ENCODE measurements around the gene MYH7B. TPM values are rescaled to one million over a fixed set of nuclear protein-coding genes. Genes with fewer than 3 reads are reported as not detected.

MYH7B gene
- total RNA-seq, 2 donors from 2014 or later, result 0.46 to 1.2 TPM

DNA sequence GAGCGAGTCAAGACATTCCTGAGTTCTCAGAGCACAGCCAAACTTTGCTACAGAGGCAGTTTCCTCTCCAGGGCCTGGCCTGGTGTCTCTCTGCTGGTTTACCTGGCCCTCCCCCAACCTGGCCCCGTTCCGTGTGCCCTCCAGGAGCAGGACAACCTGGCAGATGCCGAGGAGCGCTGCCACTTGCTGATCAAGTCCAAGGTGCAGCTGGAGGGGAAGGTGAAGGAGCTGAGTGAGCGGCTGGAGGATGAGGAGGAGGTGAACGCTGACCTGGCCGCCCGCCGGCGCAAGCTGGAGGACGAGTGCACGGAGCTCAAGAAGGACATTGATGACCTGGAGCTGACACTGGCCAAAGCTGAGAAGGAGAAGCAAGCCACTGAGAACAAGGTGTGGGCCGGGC, 39.5 kb downstream of the MYH7B start:
- Mint-ChIP-seq H3K27ac (no peak overlapping the region), H3K36me3 (ENCODE audit: insufficient read depth in 2 of 2) (peaks cover 5% of the 10 kb centered on the region in 2 donors), H3K9me3 (no peaks in the 10 kb centered on the region), H3K4me1 (ENCODE audit: low read depth) (peaks cover 8% of the 10 kb centered on the region), H3K4me3 (no peak overlapping the region), H3K27me3 (ENCODE audit: low read depth) (no peaks in the 10 kb centered on the region)
- no peak for ATAC-seq (replicated peaks in 1 of 2)
- DNase-seq, result no peak

DNA sequence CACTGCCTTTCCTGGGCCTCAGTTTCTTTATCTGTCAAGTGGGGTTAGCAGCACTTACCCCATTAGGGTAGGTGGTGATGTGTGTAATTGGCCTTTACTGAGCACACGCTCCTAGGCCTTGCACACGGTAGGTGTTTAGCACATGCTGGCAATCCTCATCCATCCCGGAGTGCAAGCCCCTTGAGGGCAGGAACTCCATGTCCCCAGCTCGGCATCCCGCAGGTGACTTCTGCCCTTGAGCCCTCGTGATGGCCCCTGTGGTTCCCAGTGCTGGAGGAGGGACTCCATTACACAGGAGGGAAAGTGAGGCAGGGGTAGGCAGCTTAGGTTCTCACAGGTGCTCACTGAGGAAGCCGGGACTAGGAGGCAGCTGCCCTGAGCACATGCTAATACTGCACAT, 40.0 kb downstream of the MYH7B start:
- no peak for ATAC-seq (replicated peaks in 1 of 2)
- Mint-ChIP-seq H3K36me3 (ENCODE audit: insufficient read depth in 2 of 2) (peaks cover 5 to 6% of the 10 kb centered on the region in 2 donors), H3K27me3 (ENCODE audit: low read depth) (no peaks in the 10 kb centered on the region), H3K4me3 (no peak overlapping the region), H3K9me3 (no peaks in the 10 kb centered on the region), H3K4me1 (ENCODE audit: low read depth) (peaks cover 8% of the 10 kb centered on the region), H3K27ac (no peak overlapping the region)
- DNase-seq, result no peak

DNA sequence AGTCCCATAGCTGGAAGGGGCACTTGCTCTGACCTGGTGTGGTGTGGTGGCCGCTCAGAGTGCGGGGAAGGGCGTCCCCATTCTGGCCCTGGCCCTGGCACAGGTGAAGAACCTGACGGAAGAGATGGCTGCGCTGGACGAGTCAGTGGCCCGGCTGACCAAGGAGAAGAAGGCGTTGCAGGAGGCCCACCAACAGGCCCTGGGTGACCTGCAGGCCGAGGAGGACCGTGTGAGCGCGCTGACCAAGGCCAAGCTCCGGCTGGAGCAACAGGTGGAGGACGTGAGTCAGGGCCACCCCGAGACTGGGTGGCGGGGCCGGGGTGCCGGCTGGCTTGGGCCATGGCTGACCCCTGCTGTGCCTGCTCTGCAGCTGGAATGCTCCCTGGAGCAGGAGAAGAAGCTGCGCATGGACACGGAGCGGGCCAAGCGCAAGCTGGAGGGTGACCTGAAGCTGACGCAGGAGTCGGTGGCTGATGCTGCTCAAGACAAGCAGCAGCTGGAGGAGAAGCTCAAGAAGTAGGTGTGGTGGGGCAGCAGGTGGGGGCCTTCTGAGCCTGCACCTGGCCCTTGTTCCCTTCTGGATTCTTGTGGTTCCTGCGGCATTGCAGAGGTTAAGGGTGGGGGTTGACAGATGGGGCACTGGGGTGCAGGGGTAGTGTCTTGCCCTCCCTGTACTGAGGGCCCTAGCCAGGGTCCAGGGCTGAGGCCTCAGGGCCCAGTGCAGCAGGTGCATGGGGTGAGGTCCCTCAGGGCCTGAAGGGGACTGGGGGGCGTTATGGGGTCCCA, 40.8 kb downstream of the MYH7B start:
- no peak overlapping the region for H3K4me3 Mint-ChIP-seq
- H3K27ac Mint-ChIP-seq, result peak overlapping the region; percentile 26
- DNase-seq (no peak), ATAC-seq (replicated peaks in 1 of 2) (no peak)
- peaks cover 8% of the 10 kb centered on the region for H3K4me1 Mint-ChIP-seq (ENCODE audit: low read depth)
- H3K9me3 Mint-ChIP-seq, result no peaks in the 10 kb centered on the region
- H3K27me3 Mint-ChIP-seq (ENCODE audit: low read depth), result no peaks in the 10 kb centered on the region
- peaks cover 5 to 9% of the 10 kb centered on the region in 2 donors for H3K36me3 Mint-ChIP-seq (ENCODE audit: insufficient read depth in 2 of 2)

DNA sequence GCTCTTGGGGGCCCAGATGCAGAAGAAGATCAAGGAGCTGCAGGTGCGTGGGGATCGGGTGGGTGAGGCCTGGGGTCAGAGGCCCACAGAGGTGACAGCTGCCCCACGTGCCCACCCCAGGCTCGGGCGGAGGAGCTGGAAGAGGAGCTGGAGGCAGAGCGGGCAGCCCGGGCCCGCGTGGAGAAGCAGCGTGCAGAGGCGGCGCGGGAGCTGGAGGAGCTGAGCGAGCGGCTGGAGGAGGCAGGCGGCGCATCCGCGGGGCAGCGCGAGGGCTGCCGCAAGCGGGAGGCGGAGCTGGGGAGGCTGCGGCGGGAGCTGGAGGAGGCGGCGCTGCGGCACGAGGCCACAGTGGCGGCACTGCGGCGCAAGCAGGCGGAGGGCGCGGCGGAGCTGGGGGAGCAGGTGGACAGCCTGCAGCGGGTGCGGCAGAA, 41.5 kb downstream of the MYH7B start:
- no peaks in the 10 kb centered on the region for H3K9me3 Mint-ChIP-seq
- no peaks in the 10 kb centered on the region for H3K27me3 Mint-ChIP-seq (ENCODE audit: low read depth)
- no peak for DNase-seq
- no peak overlapping the region for H3K27ac Mint-ChIP-seq
- no peak overlapping the region for H3K4me3 Mint-ChIP-seq
- peak in 1 of 2 donors; percentile 23 for ATAC-seq (replicated peaks in 1 of 2)
- peaks cover 5 to 9% of the 10 kb centered on the region in 2 donors for H3K36me3 Mint-ChIP-seq (ENCODE audit: insufficient read depth in 2 of 2)
- peaks cover 8% of the 10 kb centered on the region for H3K4me1 Mint-ChIP-seq (ENCODE audit: low read depth)

DNA sequence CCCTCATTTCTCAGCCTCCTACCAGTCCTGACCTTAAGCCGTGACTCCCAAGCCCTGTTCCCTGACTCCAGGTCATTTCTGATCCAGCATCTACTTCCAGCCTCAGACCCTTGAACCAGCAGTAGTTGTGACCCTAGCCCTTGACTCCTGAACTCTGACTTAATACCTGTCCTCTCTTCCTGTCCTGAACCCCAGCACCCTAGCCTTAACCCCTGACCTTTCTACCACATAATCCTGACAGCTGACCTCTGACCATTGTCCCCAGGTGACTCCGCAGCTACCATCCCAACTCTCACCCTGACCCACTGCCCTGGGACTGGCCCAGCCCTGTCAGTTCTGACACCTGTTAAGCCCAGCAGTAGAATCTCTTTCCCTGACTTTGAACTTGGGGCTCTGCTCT, 42.1 kb downstream of the MYH7B start:
- Mint-ChIP-seq H3K4me1 (ENCODE audit: low read depth) (peaks cover 8% of the 10 kb centered on the region), H3K9me3 (no peaks in the 10 kb centered on the region), H3K27ac (no peak overlapping the region), H3K36me3 (ENCODE audit: insufficient read depth in 2 of 2) (peaks cover 5 to 9% of the 10 kb centered on the region in 2 donors), H3K4me3 (no peak overlapping the region), H3K27me3 (ENCODE audit: low read depth) (no peaks in the 10 kb centered on the region)
- ATAC-seq (replicated peaks in 1 of 2), result no peak
- no peak for DNase-seq

DNA sequence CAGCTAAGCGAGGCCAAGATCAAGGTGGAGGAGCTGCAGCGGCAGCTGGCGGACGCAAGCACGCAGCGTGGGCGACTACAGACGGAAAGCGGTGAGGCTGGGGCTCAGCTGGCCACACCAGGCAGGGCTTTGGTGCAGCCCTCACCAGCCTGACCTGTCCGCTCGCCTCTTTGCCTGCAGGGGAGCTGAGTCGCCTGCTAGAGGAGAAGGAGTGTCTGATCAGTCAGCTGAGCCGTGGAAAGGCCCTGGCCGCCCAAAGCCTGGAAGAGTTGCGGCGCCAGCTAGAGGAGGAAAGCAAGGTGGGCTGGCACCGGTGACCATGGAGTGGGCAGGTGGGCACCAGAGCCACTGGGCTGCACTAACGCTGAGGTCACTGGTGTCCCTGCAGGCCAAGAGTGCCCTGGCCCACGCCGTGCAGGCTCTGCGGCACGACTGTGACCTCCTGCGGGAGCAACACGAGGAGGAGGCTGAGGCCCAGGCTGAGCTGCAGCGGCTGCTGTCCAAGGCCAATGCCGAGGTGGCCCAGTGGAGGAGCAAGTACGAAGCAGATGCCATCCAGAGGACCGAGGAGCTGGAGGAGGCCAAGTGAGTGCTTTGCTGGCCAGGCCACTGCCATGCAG, 42.8 kb downstream of the MYH7B start:
- ATAC-seq (replicated peaks in 1 of 2) (no peak), DNase-seq (no peak)
- Mint-ChIP-seq H3K27ac (no peak overlapping the region), H3K27me3 (ENCODE audit: low read depth) (no peaks in the 10 kb centered on the region), H3K4me3 (no peak overlapping the region), H3K36me3 (ENCODE audit: insufficient read depth in 2 of 2) (peaks cover 5 to 9% of the 10 kb centered on the region in 2 donors), H3K9me3 (no peaks in the 10 kb centered on the region), H3K4me1 (ENCODE audit: low read depth) (peaks cover 8% of the 10 kb centered on the region)

DNA sequence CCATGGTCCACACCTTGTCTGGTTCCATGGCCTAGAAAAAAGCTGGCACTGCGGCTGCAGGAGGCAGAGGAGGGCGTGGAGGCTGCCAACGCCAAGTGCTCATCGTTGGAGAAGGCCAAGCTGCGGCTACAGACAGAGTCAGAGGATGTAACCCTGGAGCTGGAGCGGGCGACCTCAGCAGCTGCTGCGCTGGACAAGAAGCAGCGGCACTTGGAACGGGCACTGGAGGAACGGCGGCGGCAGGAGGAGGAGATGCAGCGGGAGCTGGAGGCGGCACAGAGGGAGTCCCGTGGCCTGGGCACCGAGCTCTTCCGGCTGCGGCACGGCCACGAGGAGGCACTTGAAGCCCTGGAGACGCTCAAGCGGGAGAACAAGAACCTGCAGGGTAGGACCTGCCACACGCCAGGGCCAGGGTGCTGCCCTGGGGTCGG, 43.4 kb downstream of the MYH7B start:
- H3K4me1 Mint-ChIP-seq (ENCODE audit: low read depth), result peaks cover 8% of the 10 kb centered on the region
- H3K27ac Mint-ChIP-seq, result no peak overlapping the region
- ATAC-seq (replicated peaks in 1 of 2) (no peak), DNase-seq (no peak)
- H3K27me3 Mint-ChIP-seq (ENCODE audit: low read depth), result no peaks in the 10 kb centered on the region
- H3K9me3 Mint-ChIP-seq, result no peaks in the 10 kb centered on the region
- H3K36me3 Mint-ChIP-seq (ENCODE audit: insufficient read depth in 2 of 2), result peaks cover 5 to 9% of the 10 kb centered on the region in 2 donors
- no peak overlapping the region for H3K4me3 Mint-ChIP-seq

DNA sequence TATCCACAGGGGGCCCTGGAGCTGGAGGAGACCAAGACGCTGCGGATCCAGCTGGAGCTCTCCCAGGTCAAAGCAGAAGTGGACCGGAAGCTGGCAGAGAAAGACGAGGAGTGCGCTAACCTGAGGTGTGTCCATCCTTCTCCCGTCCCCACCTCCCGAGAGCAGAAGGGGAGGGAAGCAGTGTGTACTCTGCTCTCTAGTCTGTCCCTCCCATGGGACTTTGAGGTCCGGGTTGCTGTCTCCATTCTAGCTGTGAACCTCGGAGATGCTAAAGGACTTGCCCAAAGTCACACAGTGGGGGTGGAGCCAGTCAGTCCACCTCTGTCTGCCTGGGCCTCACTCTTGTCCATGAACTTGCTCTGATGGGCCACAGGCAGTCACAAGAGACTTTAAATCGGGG, 44.1 kb downstream of the MYH7B start:
- DNase-seq (no peak), ATAC-seq (replicated peaks in 1 of 2) (no peak)
- Mint-ChIP-seq H3K27me3 (ENCODE audit: low read depth) (no peaks in the 10 kb centered on the region), H3K4me3 (no peak overlapping the region), H3K4me1 (ENCODE audit: low read depth) (peaks cover 8% of the 10 kb centered on the region), H3K9me3 (no peaks in the 10 kb centered on the region), H3K27ac (no peak overlapping the region), H3K36me3 (ENCODE audit: insufficient read depth in 2 of 2) (peaks cover 5 to 11% of the 10 kb centered on the region in 2 donors)

DNA sequence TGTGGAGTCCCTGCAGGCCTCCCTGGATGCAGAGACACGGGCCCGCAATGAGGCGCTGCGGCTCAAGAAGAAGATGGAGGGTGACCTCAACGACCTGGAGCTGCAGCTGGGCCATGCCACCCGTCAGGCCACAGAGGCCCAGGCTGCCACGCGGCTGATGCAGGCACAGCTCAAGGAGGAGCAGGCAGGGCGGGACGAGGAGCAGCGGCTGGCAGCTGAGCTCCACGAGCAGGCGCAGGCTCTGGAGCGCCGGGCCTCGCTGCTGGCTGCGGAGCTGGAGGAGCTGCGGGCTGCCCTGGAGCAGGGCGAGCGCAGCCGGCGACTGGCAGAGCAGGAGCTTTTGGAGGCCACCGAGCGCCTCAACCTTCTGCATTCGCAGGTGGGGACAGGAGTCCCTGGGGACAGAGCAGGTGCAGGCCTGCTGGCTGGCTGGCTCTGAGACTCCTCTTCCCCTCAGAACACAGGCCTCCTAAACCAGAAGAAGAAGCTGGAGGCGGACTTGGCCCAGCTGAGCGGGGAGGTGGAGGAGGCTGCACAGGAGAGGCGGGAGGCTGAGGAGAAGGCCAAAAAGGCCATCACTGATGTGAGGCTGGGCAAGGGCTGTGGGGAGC, 44.7 kb downstream of the MYH7B start:
- DNase-seq, result no peak

DNA sequence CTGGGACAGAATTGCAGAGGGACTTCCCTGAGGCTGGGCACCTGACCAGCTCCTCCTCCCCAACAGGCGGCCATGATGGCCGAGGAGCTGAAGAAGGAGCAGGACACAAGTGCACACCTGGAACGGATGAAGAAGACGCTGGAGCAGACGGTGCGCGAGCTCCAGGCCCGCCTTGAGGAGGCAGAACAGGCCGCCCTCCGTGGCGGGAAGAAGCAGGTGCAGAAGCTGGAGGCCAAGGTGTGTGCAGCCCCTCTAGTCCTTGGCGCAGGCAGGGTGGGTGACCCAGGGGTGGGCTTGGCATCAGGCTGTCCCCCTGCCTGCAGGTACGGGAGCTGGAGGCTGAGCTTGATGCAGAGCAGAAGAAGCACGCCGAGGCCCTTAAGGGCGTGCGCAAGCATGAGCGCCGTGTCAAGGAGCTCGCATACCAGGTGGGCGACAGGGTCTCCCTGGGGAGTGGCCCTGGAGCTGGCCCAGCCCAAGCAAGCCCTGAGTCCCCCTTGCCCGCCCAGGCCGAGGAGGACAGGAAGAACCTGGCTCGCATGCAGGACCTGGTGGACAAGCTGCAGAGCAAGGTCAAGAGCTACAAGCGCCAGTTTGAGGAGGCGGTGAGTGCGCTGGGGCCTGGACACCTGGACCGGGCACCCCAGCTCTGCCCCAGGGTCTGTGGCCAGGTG, 45.4 kb downstream of the MYH7B start:
- H3K27ac Mint-ChIP-seq, result no peak overlapping the region
- H3K9me3 Mint-ChIP-seq, result no peaks in the 10 kb centered on the region
- no peak for ATAC-seq (replicated peaks in 1 of 2)
- H3K4me1 Mint-ChIP-seq (ENCODE audit: low read depth), result peaks cover 8% of the 10 kb centered on the region
- H3K27me3 Mint-ChIP-seq (ENCODE audit: low read depth), result no peaks in the 10 kb centered on the region
- no peak for DNase-seq
- H3K4me3 Mint-ChIP-seq, result no peak overlapping the region
- H3K36me3 Mint-ChIP-seq (ENCODE audit: insufficient read depth in 2 of 2), result peaks cover 4 to 11% of the 10 kb centered on the region in 2 donors

More for the DNA sequence above, 44.7 kb downstream of the MYH7B start:
- Mint-ChIP-seq H3K27me3 (ENCODE audit: low read depth) (no peaks in the 10 kb centered on the region), H3K4me3 (no peak overlapping the region), H3K36me3 (ENCODE audit: insufficient read depth in 2 of 2) (peaks cover 5 to 11% of the 10 kb centered on the region in 2 donors), H3K9me3 (no peaks in the 10 kb centered on the region), H3K27ac (no peak overlapping the region), H3K4me1 (ENCODE audit: low read depth) (peaks cover 8% of the 10 kb centered on the region)
- ATAC-seq (replicated peaks in 1 of 2), result no peak

DNA sequence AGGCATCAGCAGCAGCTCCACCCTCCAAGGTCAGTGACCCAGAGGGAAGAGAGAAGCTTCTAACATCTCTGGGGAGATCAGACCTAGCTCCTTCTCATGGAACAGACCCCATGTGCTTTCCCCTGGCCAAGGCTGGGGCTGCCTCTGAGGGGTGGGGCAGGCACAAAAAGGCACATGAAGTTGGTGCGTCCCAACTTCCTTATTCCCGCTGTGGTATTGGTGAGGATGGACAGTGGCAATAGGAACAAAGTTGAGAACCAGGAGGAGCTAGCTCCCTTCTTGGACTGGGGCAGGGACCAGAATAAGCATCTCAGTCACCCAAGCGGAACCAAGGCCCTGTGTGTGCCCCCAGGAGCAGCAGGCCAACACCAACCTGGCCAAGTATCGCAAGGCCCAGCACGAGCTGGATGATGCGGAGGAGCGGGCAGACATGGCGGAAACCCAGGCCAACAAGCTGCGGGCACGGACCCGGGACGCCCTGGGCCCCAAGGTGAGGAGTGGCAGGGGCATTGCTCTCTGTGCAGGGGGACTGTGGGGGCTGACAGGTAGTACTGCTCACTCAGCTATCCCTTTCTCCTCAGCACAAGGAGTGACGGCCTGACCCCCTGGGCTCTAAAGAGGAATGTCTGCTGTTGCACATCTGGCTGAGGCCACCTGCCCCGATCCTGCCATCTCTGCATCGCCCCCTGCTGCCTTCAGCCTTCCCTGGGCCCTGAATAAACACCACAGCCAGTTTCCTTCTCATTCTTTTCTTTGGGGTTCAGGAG, 46.1 kb downstream of the MYH7B start:
- Mint-ChIP-seq H3K27ac (no peak overlapping the region), H3K27me3 (ENCODE audit: low read depth) (no peaks in the 10 kb centered on the region), H3K9me3 (no peaks in the 10 kb centered on the region), H3K36me3 (ENCODE audit: insufficient read depth in 2 of 2) (peaks cover 2 to 9% of the 10 kb centered on the region in 2 donors), H3K4me3 (no peak overlapping the region), H3K4me1 (ENCODE audit: low read depth) (peaks cover 8% of the 10 kb centered on the region)
- DNase-seq, result no peak
- no peak for ATAC-seq (replicated peaks in 1 of 2)

DNA sequence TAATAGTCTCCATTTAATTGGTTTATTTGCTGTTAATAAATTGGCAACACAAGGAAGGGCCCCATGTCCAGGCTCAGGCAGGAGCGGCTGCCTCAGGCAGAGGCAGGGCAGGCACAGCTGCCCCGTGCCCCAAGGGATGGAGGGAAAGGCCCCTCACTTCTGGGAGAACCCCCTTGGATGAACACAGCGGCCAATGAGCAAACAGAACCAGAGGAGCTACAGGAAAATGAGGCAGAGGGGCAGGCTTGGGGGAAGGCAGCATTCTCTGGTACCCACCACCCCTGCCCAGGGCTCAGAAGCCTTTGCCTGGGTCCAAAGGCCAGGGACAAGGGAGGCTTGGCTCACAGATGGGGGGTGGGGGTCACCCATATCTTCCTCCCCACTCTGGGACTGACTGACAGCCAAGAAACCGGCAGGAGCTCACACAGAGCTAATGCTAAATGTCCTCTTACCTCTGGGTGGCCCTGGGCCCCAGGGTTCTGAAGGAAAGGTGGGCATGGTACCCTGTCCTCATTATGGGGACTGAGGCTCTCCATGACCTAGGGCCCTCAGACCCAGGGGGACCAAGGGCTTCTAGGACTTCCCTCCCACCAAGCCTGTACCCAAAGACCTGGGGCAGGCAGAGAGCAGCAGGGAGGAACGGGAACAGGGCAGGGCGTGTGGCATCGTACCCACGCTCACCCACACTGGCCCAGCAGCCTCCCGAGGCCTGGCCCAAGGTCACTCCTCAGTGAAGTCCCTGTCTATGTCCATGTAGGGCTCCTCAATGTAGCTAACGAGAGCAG, 47.0 kb downstream of the MYH7B start:
- DNase-seq, result no peak

More for the DNA sequence above, 47.0 kb downstream of the MYH7B start:
- no peaks in the 10 kb centered on the region for H3K27me3 Mint-ChIP-seq (ENCODE audit: low read depth)
- H3K4me1 Mint-ChIP-seq (ENCODE audit: low read depth), result peaks cover 6% of the 10 kb centered on the region
- peaks cover 2 to 9% of the 10 kb centered on the region in 2 donors for H3K36me3 Mint-ChIP-seq (ENCODE audit: insufficient read depth in 2 of 2)
- no peaks in the 10 kb centered on the region for H3K9me3 Mint-ChIP-seq
- no peak overlapping the region for H3K4me3 Mint-ChIP-seq
- no peak overlapping the region for H3K27ac Mint-ChIP-seq
- no peak for ATAC-seq (replicated peaks in 1 of 2)

Measured in activated T-cell treated with anti-CD3 and anti-CD28 coated beads, Interleukin-2, amount 50 U/mL, for 72 hours (primary cell).